ENCODE measurements around the gene TEX14. TPM values are rescaled to one million over a fixed set of nuclear protein-coding genes. Genes with fewer than 3 reads are reported as not detected.
"Not testable (repeated sequence)": the region's sequence is repeated elsewhere in the genome, so short reads cannot be mapped to it uniquely, and the experiment has no call there.

The TEX14 gene
- total RNA-seq, 2 experiments from 2014 or later = 0.14 to 0.21 TPM

DNA sequence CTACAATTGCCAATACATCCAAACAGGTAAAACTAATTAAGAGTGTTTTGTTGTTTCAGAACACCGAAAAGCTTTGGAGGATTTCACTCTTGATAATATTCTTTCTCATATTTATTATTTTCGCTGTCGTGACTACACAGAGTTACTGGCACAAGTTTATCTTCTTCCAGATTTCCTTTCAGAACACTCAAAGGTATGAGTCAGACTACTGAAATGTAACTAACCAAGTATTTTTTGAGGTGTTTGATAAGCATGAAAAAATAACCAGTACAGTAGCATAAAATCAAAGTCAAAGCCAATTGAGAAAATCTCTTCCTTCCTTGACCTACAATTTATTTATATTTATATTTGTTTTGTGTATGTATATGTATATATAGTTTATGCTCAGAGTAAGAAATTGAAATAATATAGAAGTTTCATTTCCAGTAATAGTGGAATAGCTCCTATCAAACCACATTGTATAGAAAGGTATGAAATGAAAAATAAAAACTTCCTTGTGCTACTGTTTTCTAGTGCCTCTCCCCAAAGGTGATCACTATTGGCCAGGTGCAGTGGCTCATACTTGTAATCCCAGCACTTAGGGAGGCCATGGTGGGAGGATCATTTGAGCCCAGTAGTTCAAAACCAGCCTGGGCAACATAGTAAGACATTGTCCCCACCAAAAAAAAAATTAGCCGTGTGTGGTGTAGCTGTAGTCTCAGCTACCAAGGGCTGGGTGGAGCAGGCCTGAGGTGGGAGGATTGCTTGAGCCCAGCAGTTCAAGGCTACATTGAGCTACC is 11.5 kb upstream of the TEX14 start:
- ChIA-PET CTCF (interaction anchor here (1.0 kb wide), 1 partner anchor 11 kb away, joined by 3 read pairs; the partner anchor contains the start of gene RAD51C), POLR2A (interaction anchor here (1.0 to 1.3 kb wide), 2 partner anchors 10 to 72 kb away, joined by 4 to 8 read pairs; no protein-coding TSS in a partner anchor)
- ATAC-seq (peak; percentile 67), DNase-seq (peak; percentile 16)
- Mint-ChIP-seq H3K27me3 (no peaks in the 10 kb centered on the region), H3K4me3 (no peak overlapping the region), H3K9me3 (ENCODE audit: low read depth) (no peaks in the 10 kb centered on the region), H3K36me3 (ENCODE audit: low read depth) (peaks cover 26% of the 10 kb centered on the region), H3K27ac (no peak overlapping the region), H3K4me1 (peaks cover 29% of the 10 kb centered on the region)
- intact Hi-C loops (cut with DNase I, micrococcal nuclease) = loop anchor here (2.0 kb wide), 2 partner anchors 45 to 297 kb away; no protein-coding TSS in a partner anchor

DNA sequence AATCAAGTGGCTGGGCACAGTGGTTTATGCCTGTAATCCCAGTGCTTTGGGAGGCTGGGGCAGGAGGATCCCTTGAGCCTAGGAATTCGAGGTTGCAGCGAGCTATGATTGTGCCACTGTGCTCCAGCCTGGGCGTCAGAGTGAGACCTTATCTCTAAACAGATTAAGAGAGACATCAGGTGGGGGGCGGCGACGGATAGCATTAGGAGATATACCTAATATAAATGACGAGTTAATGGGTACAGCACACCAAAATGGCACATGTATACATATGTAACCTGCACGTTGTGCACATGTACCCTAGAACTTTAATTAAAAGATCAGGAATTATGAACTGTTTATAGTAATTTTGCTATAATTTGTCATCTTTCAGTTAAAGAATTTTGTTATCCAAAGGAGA is 10.9 kb upstream of the TEX14 start:
- Mint-ChIP-seq H3K36me3 (ENCODE audit: low read depth) (peaks cover 26% of the 10 kb centered on the region), H3K27me3 (no peaks in the 10 kb centered on the region), H3K4me1 (peaks cover 29% of the 10 kb centered on the region), H3K4me3 (no peak overlapping the region), H3K27ac (peak overlapping the region; percentile 65), H3K9me3 (ENCODE audit: low read depth) (no peaks in the 10 kb centered on the region)
- CTCF ChIA-PET = no interaction called here
- intact Hi-C loops (cut with DNase I, micrococcal nuclease) = loop anchor here (2.0 kb wide), 2 partner anchors 44 to 298 kb away; no protein-coding TSS in a partner anchor
- ATAC-seq = no peak
- DNase-seq = no peak
- POLR2A ChIA-PET = interaction anchor here (1.0 to 1.3 kb wide), 2 partner anchors 9 to 71 kb away, joined by 4 to 8 read pairs; no protein-coding TSS in a partner anchor

DNA sequence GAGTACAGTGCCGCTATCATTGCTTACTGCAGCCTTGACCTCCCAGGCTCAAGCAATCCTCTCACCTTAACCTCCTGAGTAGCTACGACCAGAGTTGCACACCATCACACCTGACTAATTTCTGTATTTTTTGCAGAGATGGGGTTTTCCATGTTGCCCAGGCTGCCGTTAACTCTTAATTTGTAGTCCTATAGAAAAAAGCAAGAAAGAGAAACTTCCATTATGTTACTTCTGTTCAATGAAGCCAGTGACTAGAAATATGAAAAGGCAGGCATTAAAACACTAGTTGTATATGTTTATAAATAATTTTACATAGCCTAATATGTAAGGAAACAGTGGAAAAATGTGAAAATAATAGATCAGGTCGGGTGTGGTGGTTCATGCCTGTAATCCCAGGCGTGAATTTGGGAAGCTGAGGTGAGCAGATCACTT is 10.2 kb upstream of the TEX14 start:
- no peaks in the 10 kb centered on the region for H3K9me3 Mint-ChIP-seq (ENCODE audit: low read depth)
- peaks cover 29% of the 10 kb centered on the region for H3K4me1 Mint-ChIP-seq
- CTCF ChIA-PET = no interaction called here
- H3K4me3 Mint-ChIP-seq = no peak overlapping the region
- POLR2A ChIA-PET = interaction anchor here (0.6 to 1.1 kb wide), 3 partner anchors 9 to 74 kb away, joined by 3 to 6 read pairs (median 4); partner anchors contain the start of gene RAD51C
- H3K27me3 Mint-ChIP-seq = no peaks in the 10 kb centered on the region
- peaks cover 26% of the 10 kb centered on the region for H3K36me3 Mint-ChIP-seq (ENCODE audit: low read depth)
- H3K27ac Mint-ChIP-seq = peak overlapping the region; percentile 65
- DNase-seq = peak; percentile 47
- ATAC-seq = peak; percentile 75
- intact Hi-C loops (cut with DNase I, micrococcal nuclease) = loop anchor here (2.0 kb wide), 2 partner anchors 43 to 299 kb away; no protein-coding TSS in a partner anchor

DNA sequence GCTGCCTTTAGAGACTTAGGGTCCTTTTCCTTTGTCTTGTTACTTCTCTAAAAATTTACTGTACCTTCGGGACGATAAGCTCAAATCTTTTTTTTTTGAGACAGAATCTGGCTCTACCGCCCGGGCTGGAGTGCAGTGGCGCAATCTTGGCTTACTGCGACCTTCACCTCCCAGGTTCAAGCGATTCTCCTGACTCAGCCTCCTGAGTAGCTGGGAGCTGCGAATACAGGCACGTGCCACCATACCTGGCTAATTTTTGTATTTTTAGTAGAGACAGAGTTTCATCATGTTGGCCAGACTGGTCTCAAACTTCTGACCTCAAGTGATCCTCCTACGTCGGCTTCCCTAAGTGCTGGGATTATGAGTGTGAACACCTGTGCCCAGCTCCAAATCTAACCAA is 7.9 kb upstream of the TEX14 start:
- POLR2A ChIA-PET = interaction anchor here (0.6 to 1.2 kb wide), 3 partner anchors 41 to 692 kb away, joined by 4 to 6 read pairs (median 4); no protein-coding TSS in a partner anchor
- no peak for DNase-seq
- intact Hi-C loops (cut with DNase I, micrococcal nuclease) = loop anchor here in 1 of 2 experiments (10.0 kb wide), 1 partner anchor 185 kb away; the partner anchor contains the start of gene MTMR4
- H3K36me3 Mint-ChIP-seq (ENCODE audit: low read depth) = peaks cover 23% of the 10 kb centered on the region
- no peak overlapping the region for H3K27ac Mint-ChIP-seq
- peaks cover 31% of the 10 kb centered on the region for H3K4me1 Mint-ChIP-seq
- no peak for ATAC-seq
- no peaks in the 10 kb centered on the region for H3K9me3 Mint-ChIP-seq (ENCODE audit: low read depth)
- CTCF ChIA-PET = interaction anchor here (0.6 to 2.1 kb wide), 6 partner anchors 11 to 446 kb away, joined by 3 to 10 read pairs (median 3); no protein-coding TSS in a partner anchor
- H3K4me3 Mint-ChIP-seq = no peak overlapping the region
- no peaks in the 10 kb centered on the region for H3K27me3 Mint-ChIP-seq

DNA sequence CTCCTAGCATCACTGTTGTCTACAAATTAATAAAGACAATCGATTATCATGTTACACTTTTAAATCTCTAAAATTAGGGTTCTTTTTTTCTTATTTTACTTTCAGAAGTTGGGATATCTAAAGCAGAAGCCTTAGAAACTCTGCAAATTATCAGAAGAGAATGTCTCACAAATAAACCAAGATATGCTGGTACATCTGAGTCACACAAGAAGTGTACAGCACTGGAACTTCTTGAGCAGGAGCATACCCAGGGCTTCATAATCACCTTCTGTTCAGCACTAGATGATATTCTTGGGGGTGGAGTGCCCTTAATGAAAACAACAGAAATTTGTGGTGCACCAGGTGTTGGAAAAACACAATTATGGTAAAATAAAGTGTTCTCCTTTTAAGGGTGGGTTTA is 3.0 kb upstream of the TEX14 start:
- Mint-ChIP-seq H3K9me3 (ENCODE audit: low read depth) (no peaks in the 10 kb centered on the region), H3K4me1 (peaks cover 27% of the 10 kb centered on the region), H3K36me3 (ENCODE audit: low read depth) (peaks cover 26% of the 10 kb centered on the region), H3K27ac (peak overlapping the region; percentile 55), H3K27me3 (no peaks in the 10 kb centered on the region), H3K4me3 (peak overlapping the region; percentile 39)
- POLR2A ChIA-PET = no interaction called here
- no peak for ATAC-seq
- DNase-seq = no peak
- intact Hi-C loops (cut with DNase I, micrococcal nuclease) = loop anchor here (5.0 to 10.0 kb wide), 3 partner anchors 108 to 307 kb away; partner anchors contain the start of gene MTMR4 (in 1 of the 2)
- CTCF ChIA-PET = interaction anchor here (1.4 to 1.5 kb wide), 2 partner anchors 64 to 310 kb away, joined by 3 read pairs; no protein-coding TSS in a partner anchor

DNA sequence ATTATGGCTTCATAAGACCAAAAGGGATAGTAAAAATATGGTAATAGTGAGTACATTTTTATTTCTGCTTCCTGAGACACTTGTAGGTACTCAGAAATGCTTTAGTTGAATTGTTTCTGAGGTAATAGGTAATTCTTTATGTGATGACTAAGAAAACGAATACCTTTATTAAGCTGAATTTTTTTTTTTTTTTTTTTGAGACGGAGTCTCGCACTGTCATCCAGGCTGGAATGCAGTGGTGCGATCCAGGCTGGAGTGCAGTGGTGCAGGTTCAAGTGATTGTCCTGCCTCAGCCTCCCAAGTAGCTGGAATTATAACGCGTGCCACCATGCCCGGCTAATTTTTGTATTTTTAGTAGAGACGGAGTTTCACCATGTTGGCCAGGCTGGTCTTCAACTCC is 2.5 kb upstream of the TEX14 start:
- no peak overlapping the region for H3K27ac Mint-ChIP-seq
- POLR2A ChIA-PET = interaction anchor here (2.8 kb wide), 1 partner anchor 63 kb away, joined by 61 read pairs; no protein-coding TSS in a partner anchor
- peaks cover 27% of the 10 kb centered on the region for H3K4me1 Mint-ChIP-seq

DNA sequence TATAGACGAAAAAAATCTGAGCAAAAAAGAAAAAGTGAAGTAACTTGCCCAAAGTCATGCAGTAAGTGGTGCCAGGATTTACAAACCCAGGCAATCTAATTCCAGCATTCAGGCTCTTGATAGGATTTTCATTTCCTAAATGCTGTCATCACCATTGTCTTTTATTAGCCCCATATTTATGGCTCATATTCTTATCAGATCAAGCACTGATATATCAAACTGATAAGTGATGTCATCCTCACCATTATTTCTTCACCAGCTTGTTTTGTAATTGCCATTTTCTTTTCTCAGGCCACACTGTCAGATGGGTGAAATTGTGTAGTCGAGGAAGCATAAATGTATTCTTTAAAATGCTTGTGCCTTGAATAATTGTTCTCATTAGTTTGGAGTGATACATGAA is 1.9 kb upstream of the TEX14 start:
- peak overlapping the region; percentile 98 for H3K27ac Mint-ChIP-seq
- ATAC-seq (no peak), DNase-seq (no peak)
- peak overlapping the region; percentile 92 for H3K4me3 Mint-ChIP-seq
- H3K4me1 Mint-ChIP-seq = peaks cover 27% of the 10 kb centered on the region
- POLR2A ChIA-PET = interaction anchor here (1.1 to 2.8 kb wide), 3 partner anchors 10 to 63 kb away, joined by 4 to 61 read pairs (median 8); no protein-coding TSS in a partner anchor
- no peaks in the 10 kb centered on the region for H3K27me3 Mint-ChIP-seq
- intact Hi-C loops (cut with DNase I, micrococcal nuclease) = loop anchor here (2.0 to 10.0 kb wide), 4 partner anchors 61 to 309 kb away; partner anchors contain the start of gene MTMR4 (in 1 of the 2)
- no peaks in the 10 kb centered on the region for H3K9me3 Mint-ChIP-seq (ENCODE audit: low read depth)
- peaks cover 22% of the 10 kb centered on the region for H3K36me3 Mint-ChIP-seq (ENCODE audit: low read depth)
- CTCF ChIA-PET = interaction anchor here (0.6 to 1.5 kb wide), 2 partner anchors 63 to 338 kb away, joined by 3 read pairs; no protein-coding TSS in a partner anchor

More for the DNA sequence above, 2.5 kb upstream of the TEX14 start:
- no peaks in the 10 kb centered on the region for H3K9me3 Mint-ChIP-seq (ENCODE audit: low read depth)
- H3K36me3 Mint-ChIP-seq (ENCODE audit: low read depth) = peaks cover 22% of the 10 kb centered on the region
- peak overlapping the region; percentile 92 for H3K4me3 Mint-ChIP-seq
- CTCF ChIA-PET = interaction anchor here (1.4 to 1.5 kb wide), 2 partner anchors 64 to 311 kb away, joined by 3 read pairs; no protein-coding TSS in a partner anchor
- no peak for ATAC-seq
- no peak for DNase-seq
- intact Hi-C loops (cut with DNase I, micrococcal nuclease) = loop anchor here (5.0 to 10.0 kb wide), 3 partner anchors 107 to 308 kb away; partner anchors contain the start of gene MTMR4 (in 1 of the 2)
- H3K27me3 Mint-ChIP-seq = no peaks in the 10 kb centered on the region

DNA sequence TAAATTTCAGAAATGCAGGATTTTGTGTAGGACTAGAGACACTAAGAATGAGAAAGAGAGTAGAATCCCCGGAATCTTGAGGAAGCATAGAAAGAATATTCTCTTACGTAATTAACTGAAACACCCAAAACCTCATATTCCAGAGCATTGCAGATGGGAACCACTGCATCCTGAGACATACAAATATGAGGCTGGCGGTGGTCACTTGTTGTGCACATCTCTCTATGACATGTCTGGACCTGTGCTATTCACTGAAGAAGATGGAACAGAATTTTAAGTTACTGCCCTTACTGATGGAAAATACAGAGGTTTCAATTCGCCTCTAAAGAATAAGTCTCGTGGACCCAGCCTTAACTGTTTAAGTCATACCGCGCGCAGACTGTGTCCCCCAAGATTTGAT is 1.4 kb upstream of the TEX14 start:
- peaks cover 27% of the 10 kb centered on the region for H3K4me1 Mint-ChIP-seq
- no peak for DNase-seq
- peak overlapping the region; percentile 92 for H3K4me3 Mint-ChIP-seq
- peaks cover 22% of the 10 kb centered on the region for H3K36me3 Mint-ChIP-seq (ENCODE audit: low read depth)
- H3K27me3 Mint-ChIP-seq = no peaks in the 10 kb centered on the region
- intact Hi-C loops (cut with DNase I, micrococcal nuclease) = loop anchor here (2.0 to 10.0 kb wide), 4 partner anchors 60 to 309 kb away; partner anchors contain the start of gene MTMR4 (in 1 of the 2)
- H3K9me3 Mint-ChIP-seq (ENCODE audit: low read depth) = no peaks in the 10 kb centered on the region
- POLR2A ChIA-PET = interaction anchor here (0.6 to 2.8 kb wide), 11 partner anchors 9 to 1256 kb away, joined by 3 to 61 read pairs (median 5); no protein-coding TSS in a partner anchor
- H3K27ac Mint-ChIP-seq = peak overlapping the region; percentile 98
- CTCF ChIA-PET = interaction anchor here (0.6 to 1.9 kb wide), 5 partner anchors 10 to 1908 kb away, joined by 3 to 8 read pairs (median 3); no protein-coding TSS in a partner anchor
- no peak for ATAC-seq

DNA sequence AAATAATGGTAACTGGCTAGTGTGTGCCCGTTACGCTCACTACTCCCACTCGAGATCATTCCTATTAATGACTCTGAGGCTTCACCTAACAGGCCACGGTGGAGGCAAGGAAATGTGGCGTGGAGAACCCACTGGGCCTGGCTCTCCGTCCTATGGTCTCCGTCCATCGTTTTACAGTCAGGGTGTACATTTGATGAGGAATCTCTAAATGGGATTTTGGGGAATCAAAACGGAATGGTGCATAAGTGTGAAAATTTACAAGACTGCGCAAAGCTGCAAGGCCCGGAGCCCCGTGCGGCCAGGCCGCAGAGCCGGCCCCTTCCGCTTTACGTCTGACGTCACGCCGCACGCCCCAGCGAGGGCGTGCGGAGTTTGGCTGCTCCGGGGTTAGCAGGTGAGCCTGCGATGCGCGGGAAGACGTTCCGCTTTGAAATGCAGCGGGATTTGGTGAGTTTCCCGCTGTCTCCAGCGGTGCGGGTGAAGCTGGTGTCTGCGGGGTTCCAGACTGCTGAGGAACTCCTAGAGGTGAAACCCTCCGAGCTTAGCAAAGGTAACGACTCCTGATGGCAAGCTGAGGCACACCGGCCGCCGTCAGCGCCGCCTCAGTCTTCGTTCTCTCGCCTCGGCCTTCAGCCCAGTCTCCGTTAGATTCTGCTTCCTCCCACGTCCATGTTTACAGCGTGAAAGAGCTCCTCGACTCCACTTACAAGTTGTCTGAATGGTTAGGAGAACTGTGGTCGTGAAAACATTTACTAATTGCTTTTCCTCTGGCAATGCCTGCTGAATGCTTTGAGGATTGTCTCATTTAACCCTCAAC is 602 bp upstream of the TEX14 start, which contains the start of gene RAD51C:
Gene RAD51C (plus strand): TSS at position 364 of the 817 bp plus-strand sequence. CDS start 42 bp downstream, at position 406.
- POLR2A ChIA-PET = interaction anchor here (0.5 to 2.8 kb wide), 12 partner anchors 9 to 1256 kb away, joined by 3 to 61 read pairs (median 5); no protein-coding TSS in a partner anchor
- intact Hi-C loops (cut with DNase I, micrococcal nuclease) = loop anchor here (1.0 to 10.0 kb wide), 9 partner anchors 33 to 463 kb away; partner anchors contain the start of genes MTMR4 (in 1 of the 2), PRR11 (in 1 of the 2), SKA2 (in 1 of the 2) and TRIM37 (in 1 of the 2)

DNA sequence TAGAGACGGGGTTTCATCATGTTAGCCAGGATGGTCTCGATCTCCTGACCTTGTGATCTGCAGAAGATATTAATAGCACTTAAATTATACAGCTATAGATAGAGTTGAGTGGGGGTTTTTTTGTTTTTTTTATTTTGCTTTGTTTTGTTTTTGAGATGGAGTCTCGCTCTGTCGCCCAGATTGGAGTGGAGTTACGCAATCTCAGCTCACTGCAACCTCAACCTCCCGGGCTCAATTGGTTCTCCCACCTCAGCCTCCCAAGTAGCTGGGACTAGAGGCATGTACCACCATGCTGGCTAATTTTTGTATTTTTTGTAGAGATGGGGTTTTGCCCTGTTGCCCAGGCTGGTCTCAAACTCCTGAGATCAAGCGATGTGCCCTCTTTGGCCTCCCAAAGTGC is 1.8 kb downstream of the TEX14 start:
- POLR2A ChIA-PET; H3K4me3 Mint-ChIP-seq; H3K9me3 Mint-ChIP-seq (ENCODE audit: low read depth); H3K27ac Mint-ChIP-seq; ATAC-seq; H3K27me3 Mint-ChIP-seq; DNase-seq: not testable (repeated sequence)
- intact Hi-C loops (cut with DNase I, micrococcal nuclease) = loop anchor here (5.0 to 10.0 kb wide), 3 partner anchors 103 to 312 kb away; partner anchors contain the start of gene MTMR4 (in 1 of the 2)
- CTCF ChIA-PET = interaction anchor here (0.5 to 1.4 kb wide), 3 partner anchors 21 to 315 kb away, joined by 3 to 4 read pairs (median 3); no protein-coding TSS in a partner anchor
- H3K36me3 Mint-ChIP-seq (ENCODE audit: low read depth) = peaks cover 18% of the 10 kb centered on the region
- peaks cover 20% of the 10 kb centered on the region for H3K4me1 Mint-ChIP-seq

More for the DNA sequence above, 602 bp upstream of the TEX14 start, which contains the start of gene RAD51C:
- ATAC-seq (peak; percentile 96), DNase-seq (peak; percentile 94)
- Mint-ChIP-seq H3K36me3 (ENCODE audit: low read depth) (peaks cover 22% of the 10 kb centered on the region), H3K4me1 (peaks cover 27% of the 10 kb centered on the region), H3K4me3 (peak within 1 kb of the TSS; percentile 92), H3K27ac (peak within 1 kb of the TSS; percentile 98), H3K27me3 (no peaks in the 10 kb centered on the region), H3K9me3 (ENCODE audit: low read depth) (no peaks in the 10 kb centered on the region)
- CTCF ChIA-PET = interaction anchor here (0.6 to 1.9 kb wide), 7 partner anchors 11 to 1909 kb away, joined by 3 to 8 read pairs (median 3); no protein-coding TSS in a partner anchor

Measured in activated CD4-positive, alpha-beta T cell treated with anti-CD3 and anti-CD28 coated beads for 36 hours (primary cell).